Measurements from ENCODE around the gene TBC1D16. TPM values are rescaled to one million over a fixed set of nuclear protein-coding genes. Genes with fewer than 3 reads are reported as not detected.

The TBC1D16 gene
- total and polyA plus RNA-seq, 2 experiments from 2014 or later: 9.2 to 22.4 TPM

GRCh38 chr17:79985943-79986391 is 49.7 kb downstream of the TBC1D16 start:
- H3K27ac ChIP-seq: no peak overlapping the region
- in situ Hi-C loops (cut with MboI): no loop called here
- H3K9ac ChIP-seq: no peak overlapping the region
- H3K79me2 ChIP-seq (ENCODE audit: insufficient read depth): peaks cover 6% of the 10 kb centered on the region; the same call in 1 of the 2 replicates
- H3F3A ChIP-seq (ENCODE audit: insufficient read depth): peaks cover 13% of the 10 kb centered on the region; the same call in 1 of the 2 replicates
- 88% methylated on average over 15 of the region's 15 CpGs for WGBS, 2 experiments (ENCODE audit: low coverage in 1 of 2, low lambda C conversion rate in 2 of 2, missing lambda C conversion rate in 2 of 2)
- no peaks in the 10 kb centered on the region for H4K20me1 ChIP-seq (ENCODE audit: insufficient read depth)
- no peak overlapping the region for H3K4me2 ChIP-seq (ENCODE audit: unreplicated experiment)
- H3K27me3 ChIP-seq (replicated peaks; ENCODE audit: insufficient read depth): no peaks in the 10 kb centered on the region
- TF ChIP-seq EZH2phosphoT487 (IDR thresholded peaks at IDR 0.05; ENCODE audit: insufficient read depth, low read depth) (no peak), EZH2 (IDR thresholded peaks at IDR 0.05; ENCODE audit: insufficient read depth, poor library complexity, severe bottlenecking) (no peak)
- H2AFZ ChIP-seq: no peak overlapping the region
- no peaks in the 10 kb centered on the region for H3K36me3 ChIP-seq (ENCODE audit: low read depth)
- no peaks in the 10 kb centered on the region for H3K9me2 ChIP-seq (ENCODE audit: insufficient read depth)
- no peaks in the 10 kb centered on the region for H3K9me3 ChIP-seq (ENCODE audit: low read depth)
- peaks cover 20% of the 10 kb centered on the region for H3K4me1 ChIP-seq (ENCODE audit: insufficient read depth)
- H3K4me3 ChIP-seq: no peak overlapping the region
- no peak for DNase-seq

GRCh38 chr17:79985361-79985942 is 50.2 kb downstream of the TBC1D16 start:
- no peaks in the 10 kb centered on the region for H3K27me3 ChIP-seq (replicated peaks; ENCODE audit: insufficient read depth)
- no peak overlapping the region for H2AFZ ChIP-seq
- no peak for DNase-seq
- H3K27ac ChIP-seq: no peak overlapping the region
- no peak overlapping the region for H3K4me3 ChIP-seq
- 93 to 96% methylated on average over 17 of the region's 17 CpGs for WGBS, 2 experiments (ENCODE audit: low coverage in 1 of 2, low lambda C conversion rate in 2 of 2, missing lambda C conversion rate in 2 of 2)
- H3K9me2 ChIP-seq (ENCODE audit: insufficient read depth): no peaks in the 10 kb centered on the region
- peaks cover 13% of the 10 kb centered on the region; the same call in 1 of the 2 replicates for H3F3A ChIP-seq (ENCODE audit: insufficient read depth)
- no peaks in the 10 kb centered on the region for H4K20me1 ChIP-seq (ENCODE audit: insufficient read depth)
- no peak for TF ChIP-seq EZH2phosphoT487 (IDR thresholded peaks at IDR 0.05; ENCODE audit: insufficient read depth, low read depth)
- no peak for TF ChIP-seq EZH2 (IDR thresholded peaks at IDR 0.05; ENCODE audit: insufficient read depth, poor library complexity, severe bottlenecking)
- no peaks in the 10 kb centered on the region for H3K9me3 ChIP-seq (ENCODE audit: low read depth)
- H3K36me3 ChIP-seq (ENCODE audit: low read depth): no peaks in the 10 kb centered on the region
- no peak overlapping the region for H3K9ac ChIP-seq
- in situ Hi-C loops (cut with MboI): no loop called here
- H3K4me2 ChIP-seq (ENCODE audit: unreplicated experiment): no peak overlapping the region
- H3K4me1 ChIP-seq (ENCODE audit: insufficient read depth): peaks cover 20% of the 10 kb centered on the region
- H3K79me2 ChIP-seq (ENCODE audit: insufficient read depth): peaks cover 6% of the 10 kb centered on the region; the same call in 1 of the 2 replicates

GRCh38 chr17:79984877-79985276 is 50.8 kb downstream of the TBC1D16 start:
- Histone ChIP-seq H3K36me3 (ENCODE audit: low read depth) (no peaks in the 10 kb centered on the region), H3K4me1 (ENCODE audit: insufficient read depth) (peaks cover 20% of the 10 kb centered on the region), H3K9me3 (ENCODE audit: low read depth) (no peaks in the 10 kb centered on the region), H3K79me2 (ENCODE audit: insufficient read depth) (peaks cover 6% of the 10 kb centered on the region; the same call in 1 of the 2 replicates), H3K9me2 (ENCODE audit: insufficient read depth) (no peaks in the 10 kb centered on the region), H3K9ac (no peak overlapping the region), H3K27me3 (replicated peaks; ENCODE audit: insufficient read depth) (no peaks in the 10 kb centered on the region), H4K20me1 (ENCODE audit: insufficient read depth) (no peaks in the 10 kb centered on the region), H2AFZ (no peak overlapping the region), H3K4me2 (ENCODE audit: unreplicated experiment) (no peak overlapping the region), H3K27ac (no peak overlapping the region), H3K4me3 (no peak overlapping the region), H3F3A (ENCODE audit: insufficient read depth) (peaks cover 13% of the 10 kb centered on the region; the same call in 1 of the 2 replicates)
- no peak for DNase-seq
- TF ChIP-seq EZH2 (IDR thresholded peaks at IDR 0.05; ENCODE audit: insufficient read depth, poor library complexity, severe bottlenecking) (no peak), EZH2phosphoT487 (IDR thresholded peaks at IDR 0.05; ENCODE audit: insufficient read depth, low read depth) (no peak)
- in situ Hi-C loops (cut with MboI): no loop called here
- 88 to 89% methylated on average over 8 to 10 of the region's 10 CpGs for WGBS, 2 experiments (ENCODE audit: low coverage in 1 of 2, low lambda C conversion rate in 2 of 2, missing lambda C conversion rate in 2 of 2)

GRCh38 chr17:79984045-79984840 is 51.4 kb downstream of the TBC1D16 start:
- H3K4me3 ChIP-seq: no peak overlapping the region
- no peaks in the 10 kb centered on the region for H3K9me3 ChIP-seq (ENCODE audit: low read depth)
- no peak overlapping the region for H2AFZ ChIP-seq
- H3F3A ChIP-seq (ENCODE audit: insufficient read depth): peaks cover 13% of the 10 kb centered on the region; the same call in 1 of the 2 replicates
- peaks cover 20% of the 10 kb centered on the region for H3K4me1 ChIP-seq (ENCODE audit: insufficient read depth)
- in situ Hi-C loops (cut with MboI): no loop called here
- H4K20me1 ChIP-seq (ENCODE audit: insufficient read depth): no peaks in the 10 kb centered on the region
- H3K4me2 ChIP-seq (ENCODE audit: unreplicated experiment): no peak overlapping the region
- H3K79me2 ChIP-seq (ENCODE audit: insufficient read depth): peaks cover 6% of the 10 kb centered on the region; the same call in 1 of the 2 replicates
- no peak overlapping the region for H3K27ac ChIP-seq
- H3K36me3 ChIP-seq (ENCODE audit: low read depth): no peaks in the 10 kb centered on the region
- no peak for TF ChIP-seq EZH2 (IDR thresholded peaks at IDR 0.05; ENCODE audit: insufficient read depth, poor library complexity, severe bottlenecking)
- TF ChIP-seq EZH2phosphoT487 (IDR thresholded peaks at IDR 0.05; ENCODE audit: insufficient read depth, low read depth): no peak
- no peaks in the 10 kb centered on the region for H3K9me2 ChIP-seq (ENCODE audit: insufficient read depth)
- H3K9ac ChIP-seq: no peak overlapping the region
- no peaks in the 10 kb centered on the region for H3K27me3 ChIP-seq (replicated peaks; ENCODE audit: insufficient read depth)
- 90 to 100% methylated on average over 3 to 5 of the region's 5 CpGs for WGBS, 2 experiments (ENCODE audit: low coverage in 1 of 2, low lambda C conversion rate in 2 of 2, missing lambda C conversion rate in 2 of 2)
- DNase-seq: no peak

Data from GM23248 (cell line).